GM19455 (cell line): ENCODE measurements around the gene DLX2.

Source experiments
- ATAC-seq: cut with Tn5 transposase; IDR thresholded peaks from one replicate; pipeline ENCODE4 v1.9.1; 2021; ENCODE audit not compliant: unreplicated experiment

The DLX2 gene

GRCh38 chr2:172056293-172056692, 46.4 kb downstream of the DLX2 start:
- no peak for ATAC-seq

DNA sequence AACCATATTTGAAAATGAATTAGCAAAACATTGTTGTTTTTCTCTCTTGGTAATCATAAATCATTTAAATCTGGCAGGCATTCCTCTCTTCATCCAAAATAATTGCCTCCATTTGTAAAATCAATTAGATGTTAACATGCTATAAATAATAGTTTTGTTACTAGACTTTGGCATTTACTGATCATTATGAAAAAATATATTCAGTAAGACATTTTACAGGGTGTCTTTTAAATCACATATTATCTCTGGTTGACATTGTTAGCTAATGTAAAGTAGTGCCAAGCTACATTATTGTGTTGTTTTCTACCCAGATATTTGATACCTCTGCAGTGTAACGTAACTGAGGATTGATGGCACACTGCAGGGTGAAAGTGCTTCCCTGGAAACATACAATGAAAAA, 49.2 kb downstream of the DLX2 start:
- no peak for ATAC-seq

DNA sequence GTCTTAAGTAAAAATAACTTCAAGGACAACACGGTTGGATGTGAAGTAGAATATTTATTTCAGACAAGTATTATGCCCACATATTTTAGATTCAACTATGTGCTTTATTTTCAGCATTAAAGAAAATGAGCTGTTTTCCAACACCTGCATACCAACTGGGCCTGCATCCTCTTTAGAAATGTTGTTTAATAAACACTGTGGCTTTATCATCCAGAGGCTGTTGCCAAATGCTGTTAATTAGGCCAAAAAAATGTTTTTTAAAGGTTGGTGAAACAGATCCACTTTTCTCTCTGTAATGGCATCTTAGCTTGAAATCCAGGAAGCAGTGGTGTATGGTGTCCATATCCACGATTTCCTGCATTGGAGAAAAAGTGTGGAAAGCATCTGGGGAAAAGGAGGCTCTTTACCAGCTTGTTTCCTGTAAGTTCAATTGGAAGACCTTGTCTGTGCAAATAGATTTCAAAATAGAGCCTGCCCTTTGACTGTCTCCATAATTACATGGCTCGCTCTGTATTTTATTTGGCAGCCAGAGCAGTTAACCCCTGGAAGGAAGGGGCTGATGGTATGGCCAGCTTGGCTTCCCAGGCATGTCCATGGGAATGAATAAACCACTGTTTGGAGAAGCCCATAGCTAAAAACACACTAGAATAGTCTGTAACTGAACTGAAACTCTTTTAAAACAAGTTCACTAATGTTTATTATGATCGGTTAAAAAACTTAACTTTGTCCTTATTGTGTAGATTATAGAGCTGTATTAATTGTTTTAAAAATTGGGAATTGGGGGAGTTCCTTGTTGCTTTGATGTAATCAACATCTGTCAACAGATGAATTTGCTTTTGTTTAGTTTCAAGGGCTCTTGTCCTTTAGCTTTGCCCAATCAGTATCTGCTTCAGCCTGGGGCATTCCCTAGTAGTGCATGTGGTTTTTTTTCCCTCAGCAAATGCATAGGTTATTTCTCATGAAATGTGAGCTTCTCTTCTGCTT, 50.4 kb downstream of the DLX2 start:
- ATAC-seq: no peak

DNA sequence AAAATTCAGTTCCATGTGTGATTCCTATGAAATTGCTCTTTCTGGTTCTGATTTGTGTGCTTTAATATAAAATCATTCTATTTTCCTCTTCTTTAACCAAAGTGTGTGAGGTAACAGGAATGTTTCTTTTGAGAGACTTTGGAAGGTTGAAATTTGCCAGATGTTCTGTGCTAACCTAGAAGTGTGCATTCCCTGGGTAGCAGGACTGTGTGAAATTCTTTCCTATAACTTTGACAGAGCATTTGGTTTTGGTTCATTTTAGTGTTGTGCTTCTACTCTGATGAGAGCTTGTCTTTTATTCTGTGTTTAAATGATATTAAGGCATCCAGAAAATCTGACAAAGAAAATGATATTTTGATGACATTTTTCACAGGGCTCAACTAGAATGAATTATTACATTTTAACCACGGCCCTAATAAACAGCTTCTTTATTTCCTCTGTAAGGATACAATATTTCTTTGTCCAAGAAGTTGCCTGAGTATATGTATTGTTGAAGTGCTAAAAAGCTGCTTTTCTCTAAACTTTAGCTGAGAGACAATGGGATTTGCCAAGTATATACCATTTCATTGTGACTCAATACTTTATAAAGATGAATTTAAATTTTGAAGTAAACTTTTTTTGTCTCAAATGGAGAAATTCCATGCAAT, 52.1 kb downstream of the DLX2 start:
- ATAC-seq: no peak

DNA sequence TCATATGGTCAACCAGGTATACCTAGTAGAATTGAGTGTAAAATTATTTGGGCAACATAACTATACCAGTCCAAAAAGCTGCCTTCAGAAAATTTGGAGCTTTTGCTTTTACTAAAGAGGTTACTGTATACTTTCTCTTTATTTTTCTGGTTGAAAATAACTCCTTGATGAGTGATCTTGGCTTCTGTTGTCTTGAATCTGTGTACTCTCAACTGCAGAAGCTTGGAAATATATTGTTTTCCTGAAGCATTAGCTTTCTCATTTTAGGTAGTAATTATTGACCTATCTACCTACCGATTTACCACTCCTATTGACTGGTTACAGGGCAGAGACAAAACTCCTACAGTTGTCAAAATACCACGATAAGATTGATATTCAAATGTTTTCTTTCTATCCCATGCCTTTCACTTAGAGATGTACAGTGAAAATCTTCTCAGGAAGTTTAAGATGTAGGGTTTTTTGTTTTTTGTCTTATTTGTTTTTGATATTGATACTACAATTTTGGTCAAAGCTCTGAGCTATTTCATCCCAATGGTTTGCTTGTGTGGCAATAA, 53.1 kb downstream of the DLX2 start:
- ATAC-seq: no peak
